ENCODE data around the gene TSPAN19.

The TSPAN19 gene

DNA sequence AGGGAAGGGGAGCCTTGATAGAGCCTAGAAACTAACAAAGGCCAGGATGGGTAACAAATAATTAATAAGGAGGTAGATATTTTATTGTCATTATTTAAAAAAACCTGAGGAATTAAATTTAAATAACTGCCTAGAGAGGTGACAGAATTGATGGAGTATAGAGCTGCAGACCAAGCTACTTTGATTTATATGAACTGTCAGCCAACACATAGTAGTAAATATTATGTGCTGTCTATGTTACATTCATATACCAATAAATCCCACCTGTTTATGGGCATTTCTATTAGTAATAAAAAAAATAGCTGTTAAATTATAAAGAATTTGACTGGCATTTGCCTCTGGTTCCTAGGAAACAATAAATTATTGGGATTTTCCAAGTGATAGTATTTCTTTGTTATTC is 37.7 kb downstream of the TSPAN19 start:
- DNase-seq = no peak

DNA sequence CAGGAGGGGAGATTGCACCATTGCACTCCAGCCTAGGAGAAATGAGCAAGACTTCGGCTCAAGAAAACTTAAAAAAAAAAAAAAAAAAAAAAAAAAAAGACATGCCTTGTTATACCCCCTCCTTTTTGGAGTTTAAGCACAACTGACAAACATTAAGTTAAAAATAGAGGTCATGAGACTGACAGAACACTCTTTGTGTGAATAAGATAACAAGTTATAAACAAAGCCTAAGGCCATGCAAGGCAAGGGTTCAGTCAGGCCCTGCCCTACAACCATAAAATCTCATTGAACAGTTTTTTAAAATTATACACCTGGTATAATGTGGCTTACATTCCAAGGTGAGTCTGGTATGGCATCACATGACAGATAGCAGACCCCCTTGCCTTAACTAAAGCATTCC is 39.3 kb downstream of the TSPAN19 start:
- DNase-seq = no peak

DNA sequence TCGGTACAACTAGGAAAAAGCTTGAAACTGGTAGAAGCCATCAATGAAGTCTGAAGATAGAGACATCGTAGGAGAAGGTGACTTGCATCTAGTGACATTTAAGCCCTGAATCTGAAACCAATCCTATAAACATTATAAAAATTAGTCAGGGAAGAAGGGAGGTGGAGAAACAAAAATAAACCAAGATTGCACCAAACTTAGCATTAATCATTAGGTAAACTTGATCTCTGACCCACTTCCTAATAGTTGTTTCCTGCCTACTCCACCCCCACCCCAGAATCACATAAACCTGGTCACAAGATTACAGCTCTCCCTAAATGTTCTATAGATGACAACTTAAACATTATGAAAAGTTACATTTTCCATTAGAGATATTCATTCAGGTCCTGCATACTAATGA is 40.4 kb downstream of the TSPAN19 start:
- no peak for DNase-seq

DNA sequence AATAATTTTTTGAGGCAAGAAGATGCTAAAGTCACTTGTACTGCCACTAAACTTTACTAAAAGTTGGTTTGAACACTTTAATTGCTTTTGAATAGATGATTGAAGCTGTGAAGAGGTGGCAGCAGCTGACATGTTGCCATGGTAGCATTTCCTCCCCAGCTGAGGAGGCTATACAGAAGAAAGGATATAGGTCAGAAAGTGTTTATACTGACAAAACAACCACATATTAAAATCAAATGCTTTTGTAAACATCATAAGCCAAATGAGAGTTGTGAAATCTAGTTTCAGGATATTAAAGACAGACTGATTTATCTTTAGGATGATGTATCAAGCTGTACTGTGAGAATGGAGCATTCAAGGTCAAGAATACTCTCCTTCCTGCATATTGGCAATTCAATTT is 41.7 kb downstream of the TSPAN19 start:
- no peak for DNase-seq

DNA sequence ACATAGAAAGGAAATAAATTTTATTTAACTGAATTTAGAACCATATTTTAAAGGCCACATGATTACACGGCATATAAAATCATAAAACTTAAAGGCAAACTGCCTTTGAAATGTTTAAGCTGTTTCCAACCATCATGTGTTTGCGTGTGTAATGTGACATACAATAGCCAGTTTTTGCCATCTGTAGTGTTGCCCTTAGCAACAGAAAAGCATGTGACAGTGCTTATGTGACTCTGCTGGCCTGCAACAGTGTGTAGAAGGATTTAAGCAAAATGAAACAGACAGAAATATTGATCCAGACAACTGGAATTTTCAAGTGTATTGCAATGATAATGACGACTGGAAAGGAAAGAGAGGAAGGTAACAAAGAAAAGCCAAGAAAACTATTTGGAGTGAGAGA is 49.5 kb downstream of the TSPAN19 start:
- DNase-seq = no peak

DNA sequence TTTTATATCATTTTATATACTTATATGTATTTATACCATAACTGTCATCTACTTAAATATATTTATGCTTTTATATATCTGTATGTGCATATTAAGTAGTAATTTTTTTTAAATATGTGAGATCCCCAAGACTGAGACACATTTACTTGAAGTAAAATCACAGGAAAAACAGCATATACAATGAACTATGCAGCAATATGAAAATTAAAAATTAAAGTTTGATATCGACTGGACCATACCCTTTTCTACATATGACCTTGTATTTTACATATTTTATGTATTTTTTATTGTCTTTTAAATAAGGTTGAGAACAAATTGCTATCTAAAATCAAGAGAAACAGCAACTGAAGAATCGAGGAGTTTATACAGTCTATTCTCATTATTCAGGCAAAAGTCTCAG is 50.0 kb downstream of the TSPAN19 start:
- DNase-seq = no peak

DNA sequence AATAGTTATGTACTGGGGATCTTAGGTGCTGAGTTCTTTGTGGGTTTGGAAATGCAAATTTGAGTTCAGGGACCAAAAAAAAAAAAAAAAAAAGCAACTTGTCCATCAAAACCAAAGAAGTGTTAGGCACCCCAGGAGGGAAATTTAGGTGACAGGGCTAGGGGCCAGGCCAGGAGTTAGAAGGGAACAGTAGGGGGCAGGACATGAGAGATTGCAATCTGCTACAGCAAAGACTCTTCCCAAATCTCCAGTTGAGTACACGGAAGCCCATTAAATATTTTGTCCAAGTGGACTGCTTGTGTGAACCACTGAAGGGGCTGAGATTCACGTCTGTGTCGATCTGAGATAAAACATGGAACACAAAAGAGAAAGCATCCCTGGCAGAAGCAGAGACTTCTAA is 52.8 kb downstream of the TSPAN19 start:
- DNase-seq = no peak

DNA sequence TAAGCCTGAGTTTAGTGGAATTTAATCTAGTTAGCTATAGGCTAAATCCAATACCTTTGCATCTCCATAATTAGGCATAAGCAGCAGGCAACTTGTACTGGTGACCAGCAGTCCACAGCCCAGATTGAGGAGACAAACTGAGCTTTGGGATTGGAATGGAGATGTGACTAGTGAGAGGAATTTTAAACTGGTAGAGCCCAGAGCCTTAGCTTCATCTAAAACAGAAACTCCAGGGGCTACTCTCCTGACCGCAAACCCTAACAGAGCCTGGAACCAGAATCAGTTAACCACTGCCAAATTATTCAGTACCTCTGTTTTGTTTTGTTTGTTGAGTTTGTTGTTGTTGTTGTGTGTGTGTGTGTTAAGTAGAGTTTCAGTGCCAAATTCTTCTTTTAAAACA is 53.2 kb downstream of the TSPAN19 start:
- no peak for DNase-seq

DNA sequence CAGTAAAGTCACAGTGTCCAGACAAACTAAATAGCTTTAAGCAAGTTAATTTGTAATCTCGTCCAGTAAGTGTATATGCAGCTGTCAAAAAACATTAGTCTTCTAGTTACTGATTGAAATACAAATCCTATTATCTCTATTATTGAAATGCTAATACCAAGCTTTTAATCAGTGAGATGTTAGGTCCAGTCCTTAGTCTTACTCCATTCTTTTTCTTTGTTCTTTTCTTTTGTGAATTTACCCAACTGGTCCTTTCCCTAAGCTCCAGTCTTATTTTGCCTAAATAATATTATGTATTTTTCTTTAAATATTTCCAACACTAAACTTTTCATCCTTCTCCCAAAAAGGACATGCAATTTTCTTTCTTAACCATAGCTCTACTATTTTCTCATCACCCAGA is 57.2 kb downstream of the TSPAN19 start:
- DNase-seq = no peak

DNA sequence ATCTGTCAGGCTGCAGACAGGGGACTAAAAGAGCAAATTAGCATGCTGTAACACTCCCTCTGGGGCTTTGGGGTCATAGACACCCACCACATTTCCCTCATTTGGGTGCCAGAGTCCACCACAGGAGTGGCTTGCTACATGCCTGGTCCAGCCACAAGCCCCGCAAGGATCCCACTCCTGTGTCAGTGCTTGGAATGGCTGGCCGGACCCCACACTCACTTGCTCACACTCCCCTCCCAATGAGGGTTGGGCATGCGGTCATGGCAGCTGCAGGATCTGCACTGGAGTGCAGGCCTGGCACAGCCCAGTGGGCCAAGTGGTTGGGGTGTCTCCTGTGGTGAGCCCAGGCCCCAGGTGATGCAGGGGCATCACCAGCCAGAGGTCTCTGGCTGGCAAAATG is 59.9 kb downstream of the TSPAN19 start:
- DNase-seq = no peak

DNA sequence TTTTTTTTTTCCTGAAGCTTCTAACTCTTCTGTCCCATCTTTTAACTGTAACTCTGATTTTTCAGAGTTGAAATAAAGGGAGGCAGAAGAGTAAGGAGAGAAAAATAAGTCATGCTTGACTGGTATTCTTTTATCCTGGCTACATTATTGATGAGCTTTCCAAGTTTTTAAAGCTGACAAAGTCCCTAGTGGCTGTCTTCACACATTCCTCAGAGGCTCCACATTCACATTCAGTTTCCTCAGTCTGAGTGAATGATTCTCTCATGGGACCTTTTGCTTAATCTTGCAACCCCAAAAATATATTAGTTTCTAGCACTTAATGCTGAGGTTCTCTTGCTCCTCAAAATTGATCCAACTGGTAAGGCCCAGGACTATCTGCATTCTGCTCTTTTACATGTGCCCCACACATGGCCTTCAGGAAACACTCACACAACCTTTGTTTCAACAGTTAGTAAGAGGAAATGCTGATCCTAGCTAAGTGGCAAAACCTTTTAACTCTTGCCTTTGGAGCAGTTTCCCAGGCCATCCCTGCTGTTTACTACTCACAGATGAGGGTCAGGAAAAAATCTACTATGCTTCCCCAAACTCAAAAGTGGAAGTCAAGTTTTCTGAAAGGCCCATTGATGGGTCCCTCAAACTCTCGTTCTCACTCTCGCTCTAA is 61.8 kb downstream of the TSPAN19 start:
- DNase-seq = no peak

DNA sequence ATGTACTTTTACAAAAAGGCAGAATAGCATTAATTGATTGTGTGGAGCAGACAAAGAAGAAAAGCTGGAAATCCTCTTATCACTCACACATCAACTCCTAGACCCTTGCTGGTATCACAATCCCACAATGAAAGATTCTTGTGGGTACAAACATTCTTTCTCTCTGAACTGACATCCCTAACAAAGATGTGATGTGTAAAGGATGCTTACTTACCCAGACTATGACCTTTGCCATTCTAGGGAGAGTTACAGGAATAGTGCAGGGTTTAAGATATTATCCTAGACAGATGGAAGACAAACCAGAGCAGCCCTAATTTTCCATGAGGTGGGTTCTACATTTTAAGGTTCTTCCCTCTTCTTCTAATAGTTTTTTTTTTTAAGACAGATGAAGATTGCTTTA is 63.1 kb downstream of the TSPAN19 start:
- DNase-seq = no peak

DNA sequence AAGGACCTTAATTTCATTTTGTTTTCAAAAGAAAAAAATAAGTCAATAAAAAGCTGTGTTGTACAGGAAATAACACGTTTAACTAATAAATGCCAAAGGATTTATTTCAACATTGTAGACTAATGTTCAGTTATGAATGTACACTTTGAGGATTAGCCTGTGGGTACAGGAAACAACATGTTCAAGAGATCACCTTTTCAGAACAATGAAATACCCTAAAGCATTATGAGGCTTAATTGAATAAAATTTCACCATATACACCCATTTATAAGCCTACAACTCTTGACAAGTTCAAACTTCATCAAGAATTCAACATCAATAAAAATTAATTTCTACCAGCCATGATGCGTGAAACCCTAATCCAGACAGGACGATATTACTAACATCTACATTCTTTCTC is 66.9 kb downstream of the TSPAN19 start:
- no peak for DNase-seq
